Nephron progenitor cell (in vitro differentiated cells): Measurements from ENCODE around the gene PRKG1.

Experiments
- DNase-seq: peaks from one replicate; pipeline ENCODE4 v3.0.0; 2021
- H3K27ac Mint-ChIP-seq: 2 replicates; pipeline ENCODE4 v1.8.0; 2021; ENCODE audit warnings: mild to moderate bottlenecking, moderate library complexity, mixed read lengths
- H3K27me3 Mint-ChIP-seq: 2 replicates; pipeline ENCODE4 v1.8.0; 2021; ENCODE audit warnings: mild to moderate bottlenecking, low read depth, mixed read lengths; ENCODE audit not compliant: poor library complexity
- H3K36me3 Mint-ChIP-seq: 2 replicates; pipeline ENCODE4 v1.8.0; 2021; ENCODE audit warnings: low read depth, mixed read lengths
- H3K4me1 Mint-ChIP-seq: 2 replicates; pipeline ENCODE4 v1.8.0; 2021; ENCODE audit warnings: mixed read lengths
- H3K4me3 Mint-ChIP-seq: 2 replicates; pipeline ENCODE4 v1.8.0; 2021; ENCODE audit warnings: mild to moderate bottlenecking, moderate library complexity, mixed read lengths
- H3K9me3 Mint-ChIP-seq: 2 replicates; pipeline ENCODE4 v1.8.0; 2021; ENCODE audit warnings: mild to moderate bottlenecking, moderate library complexity, mixed read lengths
- TF ChIP-seq, protein P1 (sequence below): fragments of 200-600 bp; sonication (generic); IDR thresholded peaks from 2 replicates; pipeline ENCODE4 v1.5.0; 2021; ENCODE audit warnings: antibody characterized with exemption

The PRKG1 gene

DNA sequence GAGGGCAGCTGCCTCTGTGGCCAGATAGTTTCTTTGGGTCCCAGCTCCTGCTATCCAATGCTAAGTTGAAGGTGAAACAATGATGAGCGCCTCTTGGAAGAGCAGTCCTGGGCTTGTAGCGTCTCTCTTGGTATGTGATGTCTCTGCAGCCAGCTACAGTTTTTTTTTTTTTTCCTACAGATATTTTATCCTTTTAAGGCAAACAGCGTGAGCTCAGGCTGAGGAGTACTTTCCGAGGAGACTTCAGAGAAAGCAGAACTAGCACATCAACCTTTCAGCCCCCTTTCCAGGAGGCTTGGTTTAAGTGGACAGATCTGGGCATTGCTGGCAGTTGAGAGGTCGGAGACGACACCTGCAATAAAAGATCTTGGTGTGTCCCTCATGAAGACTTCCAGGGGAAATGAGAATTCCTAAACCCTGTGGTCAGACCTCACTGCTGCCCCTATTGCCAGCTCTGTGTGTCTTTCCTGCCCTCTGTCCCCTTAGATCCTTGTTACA is 9.1 kb downstream of the PRKG1 start:
- H3K36me3 Mint-ChIP-seq, result no peaks in the 10 kb centered on the region
- TF ChIP-seq, protein P1, sequence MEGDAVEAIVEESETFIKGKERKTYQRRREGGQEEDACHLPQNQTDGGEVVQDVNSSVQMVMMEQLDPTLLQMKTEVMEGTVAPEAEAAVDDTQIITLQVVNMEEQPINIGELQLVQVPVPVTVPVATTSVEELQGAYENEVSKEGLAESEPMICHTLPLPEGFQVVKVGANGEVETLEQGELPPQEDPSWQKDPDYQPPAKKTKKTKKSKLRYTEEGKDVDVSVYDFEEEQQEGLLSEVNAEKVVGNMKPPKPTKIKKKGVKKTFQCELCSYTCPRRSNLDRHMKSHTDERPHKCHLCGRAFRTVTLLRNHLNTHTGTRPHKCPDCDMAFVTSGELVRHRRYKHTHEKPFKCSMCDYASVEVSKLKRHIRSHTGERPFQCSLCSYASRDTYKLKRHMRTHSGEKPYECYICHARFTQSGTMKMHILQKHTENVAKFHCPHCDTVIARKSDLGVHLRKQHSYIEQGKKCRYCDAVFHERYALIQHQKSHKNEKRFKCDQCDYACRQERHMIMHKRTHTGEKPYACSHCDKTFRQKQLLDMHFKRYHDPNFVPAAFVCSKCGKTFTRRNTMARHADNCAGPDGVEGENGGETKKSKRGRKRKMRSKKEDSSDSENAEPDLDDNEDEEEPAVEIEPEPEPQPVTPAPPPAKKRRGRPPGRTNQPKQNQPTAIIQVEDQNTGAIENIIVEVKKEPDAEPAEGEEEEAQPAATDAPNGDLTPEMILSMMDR, result no peak
- no peaks in the 10 kb centered on the region for H3K9me3 Mint-ChIP-seq
- H3K4me3 Mint-ChIP-seq, result no peak overlapping the region
- H3K27ac Mint-ChIP-seq, result no peak overlapping the region
- H3K27me3 Mint-ChIP-seq, result no peaks in the 10 kb centered on the region
- H3K4me1 Mint-ChIP-seq, result peaks cover 29% of the 10 kb centered on the region
- DNase-seq, result no peak

DNA sequence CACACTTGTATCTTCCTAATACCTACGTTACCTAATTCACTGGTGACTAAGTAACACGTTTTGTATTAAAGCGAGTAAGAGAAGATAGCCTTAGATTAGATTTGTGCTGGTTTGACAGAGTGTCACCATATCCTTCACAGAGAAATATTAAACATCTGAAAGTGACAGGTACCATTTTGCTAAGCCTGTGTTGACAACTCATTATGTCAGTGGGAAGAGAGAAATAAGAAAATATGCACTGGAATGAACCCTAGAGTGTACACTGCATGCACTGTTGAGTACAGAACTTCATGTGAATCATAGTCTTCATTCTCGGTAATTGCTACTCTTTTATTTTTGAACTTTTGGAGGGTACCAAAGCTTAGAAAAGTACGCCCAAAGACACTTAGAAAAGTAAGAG is 10.9 kb downstream of the PRKG1 start:
- Mint-ChIP-seq H3K27ac (no peak overlapping the region), H3K9me3 (no peaks in the 10 kb centered on the region), H3K36me3 (no peaks in the 10 kb centered on the region), H3K27me3 (no peaks in the 10 kb centered on the region), H3K4me1 (peaks cover 16% of the 10 kb centered on the region), H3K4me3 (no peak overlapping the region)
- DNase-seq, result no peak
- TF ChIP-seq, protein P1, result no peak

DNA sequence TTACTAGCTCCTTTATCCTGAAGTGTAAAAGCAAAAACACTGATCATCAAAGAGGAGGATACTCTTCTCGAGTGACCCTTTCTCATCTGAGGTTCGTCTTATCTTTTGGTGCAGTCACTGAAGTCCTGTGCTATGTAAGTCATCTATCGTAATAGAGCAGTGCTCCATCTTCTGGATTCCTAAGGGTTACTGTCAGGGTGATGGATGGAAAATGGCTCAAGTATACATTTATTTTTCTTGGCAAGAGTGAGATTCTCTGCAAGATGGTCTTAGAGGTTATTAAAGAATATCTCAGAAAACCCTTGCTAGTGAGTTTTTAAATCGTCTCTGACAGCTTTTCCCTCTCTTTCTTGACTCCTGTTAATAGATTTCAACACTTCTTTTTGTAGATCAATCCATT is 12.4 kb downstream of the PRKG1 start:
- H3K4me3 Mint-ChIP-seq, result no peak overlapping the region
- H3K36me3 Mint-ChIP-seq, result no peaks in the 10 kb centered on the region
- no peak for DNase-seq
- peaks cover 9% of the 10 kb centered on the region for H3K4me1 Mint-ChIP-seq
- no peaks in the 10 kb centered on the region for H3K27me3 Mint-ChIP-seq
- H3K27ac Mint-ChIP-seq, result no peak overlapping the region
- TF ChIP-seq, protein P1, result no peak
- no peaks in the 10 kb centered on the region for H3K9me3 Mint-ChIP-seq

DNA sequence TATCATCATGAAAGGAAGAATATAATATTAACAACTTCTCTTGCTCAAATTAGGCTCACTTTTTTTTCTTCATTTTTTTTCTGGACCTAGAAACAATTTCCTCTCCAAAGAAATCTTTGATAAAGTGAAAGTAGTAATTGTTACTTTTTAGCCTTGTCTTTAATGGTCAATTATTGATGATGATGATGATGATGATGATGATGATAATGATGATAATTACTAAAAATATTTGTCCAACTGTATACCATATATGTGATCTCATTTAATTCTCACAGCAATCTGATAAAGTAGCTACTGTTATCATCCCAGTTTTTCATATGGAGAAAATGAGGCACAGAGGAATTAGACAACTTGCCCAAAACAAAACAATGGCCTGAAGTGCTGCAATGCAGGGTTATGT is 12.8 kb downstream of the PRKG1 start:
- H3K27ac Mint-ChIP-seq, result no peak overlapping the region
- DNase-seq, result no peak
- H3K4me3 Mint-ChIP-seq, result no peak overlapping the region
- H3K27me3 Mint-ChIP-seq, result no peaks in the 10 kb centered on the region
- no peaks in the 10 kb centered on the region for H3K36me3 Mint-ChIP-seq
- peaks cover 9% of the 10 kb centered on the region for H3K4me1 Mint-ChIP-seq
- no peaks in the 10 kb centered on the region for H3K9me3 Mint-ChIP-seq
- TF ChIP-seq, protein P1, result no peak

DNA sequence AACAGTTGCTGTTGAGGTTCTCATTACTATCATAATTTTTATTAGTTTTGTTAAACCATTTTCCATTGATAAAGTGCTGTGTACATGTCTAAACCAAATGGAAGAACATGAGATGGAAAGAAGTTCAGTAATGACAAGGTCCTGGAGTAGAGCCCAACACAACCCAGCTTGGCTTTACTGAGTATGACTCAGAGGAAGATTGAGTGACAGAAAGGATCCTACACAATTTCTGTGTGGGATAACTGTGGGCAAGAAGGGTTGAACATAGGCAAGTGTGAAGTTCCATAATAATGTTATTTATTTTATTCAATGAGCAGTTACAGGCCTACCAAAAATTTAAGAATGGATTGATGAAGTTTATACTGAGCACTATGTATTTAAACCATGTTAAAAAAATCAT is 15.9 kb downstream of the PRKG1 start:
- no peak for DNase-seq
- Mint-ChIP-seq H3K36me3 (no peaks in the 10 kb centered on the region), H3K4me1 (peaks cover 2% of the 10 kb centered on the region), H3K9me3 (no peaks in the 10 kb centered on the region), H3K27me3 (no peaks in the 10 kb centered on the region), H3K27ac (no peak overlapping the region), H3K4me3 (no peak overlapping the region)
- TF ChIP-seq, protein P1, result no peak

DNA sequence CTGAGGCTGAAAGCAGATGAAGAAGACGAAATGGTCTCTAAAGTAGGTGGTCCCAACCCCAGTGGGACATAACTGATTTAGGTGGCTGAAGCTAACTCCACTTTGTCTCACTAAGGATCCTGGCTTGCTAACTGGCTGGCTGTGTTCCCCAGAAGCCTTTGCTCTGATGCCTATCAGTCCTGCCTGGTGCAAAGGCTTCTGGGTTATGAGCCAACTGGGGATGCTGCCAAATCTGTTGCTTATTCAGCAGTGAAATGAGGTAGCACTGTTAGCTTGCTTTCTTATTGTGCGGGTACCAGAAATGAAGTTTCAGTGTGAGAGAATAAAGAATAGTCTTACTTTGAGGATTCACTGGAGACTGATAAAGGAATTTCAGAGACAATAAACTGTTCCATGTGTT is 18.1 kb downstream of the PRKG1 start:
- no peaks in the 10 kb centered on the region for H3K9me3 Mint-ChIP-seq
- no peaks in the 10 kb centered on the region for H3K36me3 Mint-ChIP-seq
- TF ChIP-seq, protein P1, result no peak
- no peak for DNase-seq
- H3K27me3 Mint-ChIP-seq, result no peaks in the 10 kb centered on the region
- peaks cover 6% of the 10 kb centered on the region for H3K4me1 Mint-ChIP-seq
- H3K27ac Mint-ChIP-seq, result no peak overlapping the region
- H3K4me3 Mint-ChIP-seq, result no peak overlapping the region
